Loucy (cell line): Measurements from ENCODE around the gene MAST4.

ENCODE experiments used
- H2AFZ ChIP-seq: fragments of 200-600 bp; sonication (generic); 2 replicates; pipeline ENCODE4 v1.6.0; 2016; ENCODE audit warnings: antibody characterized with exemption, mild to moderate bottlenecking, low read length, moderate library complexity
- H3F3A ChIP-seq: fragments of 200-600 bp; 2 replicates; pipeline ENCODE4 v1.6.0; 2016; ENCODE audit warnings: antibody characterized with exemption, low read depth, mild to moderate bottlenecking
- H3K27me3 ChIP-seq: fragments of 200-600 bp; sonication (generic); 2 replicates; pipeline ENCODE4 v1.6.1; 2014; ENCODE audit warnings: low read length, mild to moderate bottlenecking; ENCODE audit not compliant: insufficient read depth, poor library complexity, severe bottlenecking
- H3K36me3 ChIP-seq: fragments of 200-600 bp; sonication (generic); 2 replicates; pipeline ENCODE4 v1.6.1; 2016; ENCODE audit warnings: low read length; ENCODE audit not compliant: insufficient read depth
- H3K4me1 ChIP-seq: fragments of 200-600 bp; sonication (generic); 2 replicates; pipeline ENCODE4 v1.5.1; 2014; ENCODE audit warnings: low read length, mild to moderate bottlenecking; ENCODE audit not compliant: insufficient read depth, poor library complexity, severe bottlenecking
- H3K4me2 ChIP-seq: fragments of 200-600 bp; sonication (generic); 2 replicates; pipeline ENCODE4 v1.6.0; 2014; ENCODE audit warnings: antibody characterized with exemption, low read length, low read depth, mild to moderate bottlenecking; ENCODE audit not compliant: poor library complexity, severe bottlenecking
- H3K4me3 ChIP-seq: fragments of 200-600 bp; sonication (generic); 2 replicates; pipeline ENCODE4 v1.5.1; 2014; ENCODE audit warnings: low read length, mild to moderate bottlenecking, mixed read lengths; ENCODE audit not compliant: poor library complexity, severe bottlenecking
- H3K79me2 ChIP-seq: fragments of 200-600 bp; sonication (generic); 2 replicates; pipeline ENCODE4 v1.6.1; 2014; ENCODE audit warnings: low read length; ENCODE audit not compliant: insufficient read depth
- H3K9ac ChIP-seq: fragments of 200-600 bp; sonication (generic); 2 replicates; pipeline ENCODE4 v1.6.0; 2014; ENCODE audit warnings: mild to moderate bottlenecking, low read depth, low read length, moderate library complexity; ENCODE audit not compliant: poor library complexity, severe bottlenecking
- H3K9me2 ChIP-seq: fragments of 200-600 bp; sonication (generic); replicated peaks from 2 replicates; pipeline ENCODE4 v1.6.1; 2016; ENCODE audit warnings: low read depth, low read length, mixed read lengths
- H3K9me3 ChIP-seq: fragments of 200-600 bp; sonication (generic); 2 replicates; pipeline ENCODE4 v1.6.1; 2014; ENCODE audit warnings: mild to moderate bottlenecking, antibody characterized with exemption, low read length, low read depth; ENCODE audit not compliant: insufficient read depth
- H4K20me1 ChIP-seq: fragments of 200-600 bp; sonication (generic); 2 replicates; pipeline ENCODE4 v1.6.0; 2014; ENCODE audit warnings: antibody characterized with exemption, low read length, mild to moderate bottlenecking; ENCODE audit not compliant: insufficient read depth, poor library complexity, severe bottlenecking
- CTCF ChIP-seq: fragments of 200-600 bp; sonication (generic); conservative IDR thresholded peaks from 2 replicates; pipeline ENCODE4 v1.5.1; 2014; ENCODE audit warnings: mild to moderate bottlenecking, antibody characterized with exemption, low read length
- EZH2phosphoT487 ChIP-seq: fragments of 200-600 bp; IDR thresholded peaks from 2 replicates; pipeline ENCODE4 v1.6.1; 2018; ENCODE audit warnings: antibody characterized with exemption, mild to moderate bottlenecking, moderate library complexity, borderline replicate concordance

The MAST4 gene

GRCh38 chr5:66874004-66874403, 277.8 kb downstream of the MAST4 start:
- H3K9me2 ChIP-seq, result no peaks in the 10 kb centered on the region
- no peaks in the 10 kb centered on the region for H3K4me1 ChIP-seq
- no peaks in the 10 kb centered on the region for H3F3A ChIP-seq
- H3K79me2 ChIP-seq, result no peaks in the 10 kb centered on the region
- H4K20me1 ChIP-seq, result no peaks in the 10 kb centered on the region
- H3K4me3 ChIP-seq, result no peak overlapping the region
- no peak overlapping the region for H3K9ac ChIP-seq
- no peaks in the 10 kb centered on the region for H3K36me3 ChIP-seq
- TF ChIP-seq EZH2phosphoT487, result no peak
- TF ChIP-seq CTCF, result no peak
- no peaks in the 10 kb centered on the region for H3K27me3 ChIP-seq
- no peaks in the 10 kb centered on the region for H3K9me3 ChIP-seq
- no peak overlapping the region for H2AFZ ChIP-seq
- H3K4me2 ChIP-seq, result no peak overlapping the region

- no peaks in the 10 kb centered on the region for H3K79me2 ChIP-seq
- H3K4me1 ChIP-seq, result no peaks in the 10 kb centered on the region
- H3K4me2 ChIP-seq, result no peak overlapping the region
- TF ChIP-seq CTCF, result no peak
- no peak for TF ChIP-seq EZH2phosphoT487
- no peaks in the 10 kb centered on the region for H3F3A ChIP-seq
- H3K27me3 ChIP-seq, result no peaks in the 10 kb centered on the region
- no peak overlapping the region for H3K9ac ChIP-seq
- no peak overlapping the region for H3K4me3 ChIP-seq
- no peaks in the 10 kb centered on the region for H4K20me1 ChIP-seq
- no peak overlapping the region for H2AFZ ChIP-seq
- H3K9me2 ChIP-seq, result no peaks in the 10 kb centered on the region
- H3K36me3 ChIP-seq, result no peaks in the 10 kb centered on the region
- H3K9me3 ChIP-seq, result no peaks in the 10 kb centered on the region
Observed at GRCh38 chr5:66875315-66875714, 279.1 kb downstream of the MAST4 start.

GRCh38 chr5:66876266-66876807, 280.1 kb downstream of the MAST4 start:
- Histone ChIP-seq H3K9me2 (no peaks in the 10 kb centered on the region), H2AFZ (no peak overlapping the region), H3K9me3 (no peaks in the 10 kb centered on the region), H3K4me3 (no peak overlapping the region), H3K79me2 (no peaks in the 10 kb centered on the region), H3K4me2 (no peak overlapping the region), H3K36me3 (no peaks in the 10 kb centered on the region), H3K4me1 (no peaks in the 10 kb centered on the region), H3F3A (no peaks in the 10 kb centered on the region), H3K9ac (no peak overlapping the region), H3K27me3 (no peaks in the 10 kb centered on the region), H4K20me1 (no peaks in the 10 kb centered on the region)
- no peak for TF ChIP-seq CTCF
- no peak for TF ChIP-seq EZH2phosphoT487
